Measurements from ENCODE around the gene ARHGAP12. TPM values are rescaled to one million over a fixed set of nuclear protein-coding genes. Genes with fewer than 3 reads are reported as not detected.
A peak's percentile ranks its signal among the peaks of the same experiment; 100 is the strongest.

ARHGAP12 gene
- total RNA-seq, 1 donor from 2014 or later: 11.4 TPM

- no peaks in the 10 kb centered on the region for H3K9me3 ChIP-seq
- intact Hi-C loops (cut with DNase I): no loop called here
- no peak for DNase-seq (ENCODE audit: low spot score in 2 of 2)
- H3K27me3 ChIP-seq: no peaks in the 10 kb centered on the region
- peaks cover 0 to 13% of the 10 kb centered on the region in 2 donors for H3K4me1 ChIP-seq
- TF ChIP-seq CTCF (IDR thresholded peaks at IDR 0.05): no peak
- H3K4me3 ChIP-seq: no peak overlapping the region
- H3K36me3 ChIP-seq: no peaks in the 10 kb centered on the region
- no peak overlapping the region for H3K27ac ChIP-seq
Measured at GRCh38 chr10:31932838-31933237, 4.2 kb upstream of the ARHGAP12 start.

- peaks cover 0 to 14% of the 10 kb centered on the region in 2 donors for H3K4me1 ChIP-seq
- peak overlapping the region in 1 of 2 donors; percentile 85 for H3K4me3 ChIP-seq
- peak overlapping the region; percentile 95 to 96 for H3K27ac ChIP-seq
- DNase-seq (ENCODE audit: low spot score in 2 of 2): no peak
- no peaks in the 10 kb centered on the region for H3K27me3 ChIP-seq
- H3K36me3 ChIP-seq: no peaks in the 10 kb centered on the region
- intact Hi-C loops (cut with DNase I): loop anchor here (1.0 kb wide), 1 partner anchor 8 kb away; no protein-coding TSS in a partner anchor
- TF ChIP-seq CTCF (IDR thresholded peaks at IDR 0.05): no peak
- no peaks in the 10 kb centered on the region for H3K9me3 ChIP-seq
Measured at GRCh38 chr10:31930856-31931255, 2.2 kb upstream of the ARHGAP12 start.

- H3K4me3 ChIP-seq: peak overlapping the region; percentile 85 to 98
- no peaks in the 10 kb centered on the region for H3K27me3 ChIP-seq
- intact Hi-C loops (cut with DNase I): loop anchor here (1.0 kb wide), 1 partner anchor 9 kb away; no protein-coding TSS in a partner anchor
- peaks cover 0 to 19% of the 10 kb centered on the region in 2 donors for H3K4me1 ChIP-seq
- no peaks in the 10 kb centered on the region for H3K36me3 ChIP-seq
- no peaks in the 10 kb centered on the region for H3K9me3 ChIP-seq
- peak overlapping the region; percentile 95 to 96 for H3K27ac ChIP-seq
- no peak for TF ChIP-seq CTCF (IDR thresholded peaks at IDR 0.05)
- DNase-seq (ENCODE audit: low spot score in 2 of 2): no peak
Measured at GRCh38 chr10:31930023-31930751, 1.6 kb upstream of the ARHGAP12 start.

GRCh38 chr10:31929261-31930022 lies 811 bp upstream of the ARHGAP12 start:
- DNase-seq (ENCODE audit: low spot score in 2 of 2): peak; percentile 25 to 80

More at GRCh38 chr10:31929261-31930022, 811 bp upstream of the ARHGAP12 start:
- Histone ChIP-seq H3K27me3 (no peaks in the 10 kb centered on the region), H3K4me1 (peaks cover 0 to 19% of the 10 kb centered on the region in 2 donors), H3K27ac (peak overlapping the region; percentile 95 to 96), H3K36me3 (no peaks in the 10 kb centered on the region), H3K9me3 (no peaks in the 10 kb centered on the region), H3K4me3 (peak overlapping the region; percentile 85 to 98)
- intact Hi-C loops (cut with DNase I): loop anchor here (1.0 to 5.0 kb wide), 6 partner anchors 10 to 218 kb away; no protein-coding TSS in a partner anchor
- no peak for TF ChIP-seq CTCF (IDR thresholded peaks at IDR 0.05)

Measured in ascending aorta (tissue), 2 donors.